H9 (cell line): ENCODE measurements around the gene SIPA1L3. TPM values are rescaled to one million over a fixed set of nuclear protein-coding genes. Genes with fewer than 3 reads are reported as not detected.

ENCODE experiments used
- DNase-seq: peaks from one replicate; pipeline ENCODE4 v3.0.0-alpha.2; 2017
- H2AFZ ChIP-seq: one replicate; pipeline ENCODE4 v1.6.1; 2013; ENCODE audit warnings: mild to moderate bottlenecking, low read length, control low read depth, moderate library complexity
- H2AK5ac ChIP-seq: 2 replicates; pipeline ENCODE4 v1.6.1; 2013; ENCODE audit warnings: low read length, control low read depth, mixed read lengths; ENCODE audit not compliant: insufficient read length
- H2BK120ac ChIP-seq: one replicate; pipeline ENCODE4 v1.6.1; 2013; ENCODE audit warnings: low read depth, mild to moderate bottlenecking, low read length, control low read depth, inconsistent platforms; ENCODE audit not compliant: poor library complexity, severe bottlenecking
- H2BK12ac ChIP-seq: 2 replicates; pipeline ENCODE4 v1.6.1; 2013; ENCODE audit warnings: low read length, control low read depth, mixed read lengths, low read depth; ENCODE audit not compliant: insufficient read length
- H2BK15ac ChIP-seq: 2 replicates; pipeline ENCODE4 v1.6.1; 2013; ENCODE audit warnings: low read depth, low read length, control low read depth
- H2BK20ac ChIP-seq: one replicate; pipeline ENCODE4 v1.6.1; 2013; ENCODE audit warnings: low read depth, mild to moderate bottlenecking, low read length, control low read depth, inconsistent platforms; ENCODE audit not compliant: poor library complexity, severe bottlenecking
- H2BK5ac ChIP-seq: 2 replicates; pipeline ENCODE4 v1.6.1; 2013; ENCODE audit warnings: low read length, control low read depth, mixed read lengths; ENCODE audit not compliant: insufficient read length
- H3K14ac ChIP-seq: 2 replicates; pipeline ENCODE4 v1.6.1; 2013; ENCODE audit warnings: low read length, control low read depth; ENCODE audit not compliant: insufficient read depth
- H3K18ac ChIP-seq: 2 replicates; pipeline ENCODE4 v1.6.1; 2013; ENCODE audit warnings: low read depth, mild to moderate bottlenecking, mixed read lengths, low read length, control low read depth; ENCODE audit not compliant: insufficient read length
- H3K23ac ChIP-seq: 2 replicates; pipeline ENCODE4 v1.6.1; 2013; ENCODE audit warnings: low read length, control low read depth, mixed read lengths, low read depth; ENCODE audit not compliant: insufficient read length
- H3K23me2 ChIP-seq: 2 replicates; pipeline ENCODE4 v1.6.1; 2013; ENCODE audit warnings: low read depth, mild to moderate bottlenecking, mixed read lengths, low read length, control low read depth; ENCODE audit not compliant: insufficient read length, poor library complexity, severe bottlenecking
- H3K27ac ChIP-seq: 2 replicates; pipeline ENCODE4 v1.5.1; 2013; ENCODE audit warnings: low read length, control low read depth, mixed read lengths, low read depth; ENCODE audit not compliant: insufficient read length
- H3K27me3 ChIP-seq: 2 replicates; pipeline ENCODE4 v1.6.1; 2013; ENCODE audit warnings: low read length, control low read depth, inconsistent platforms; ENCODE audit not compliant: insufficient read depth
- H3K4ac ChIP-seq: 2 replicates; pipeline ENCODE4 v1.6.1; 2013; ENCODE audit warnings: low read depth, mild to moderate bottlenecking, control low read depth, inconsistent platforms, low read length, moderate library complexity
- H3K4me1 ChIP-seq: 2 replicates; pipeline ENCODE4 v1.6.1; 2013; ENCODE audit warnings: low read length, control low read depth, inconsistent platforms; ENCODE audit not compliant: insufficient read depth
- H3K4me2 ChIP-seq: 2 replicates; pipeline ENCODE4 v1.6.1; 2013; ENCODE audit warnings: low read length, control low read depth, mixed read lengths; ENCODE audit not compliant: insufficient read length, insufficient read depth
- H3K56ac ChIP-seq: 2 replicates; pipeline ENCODE4 v1.6.1; 2013; ENCODE audit warnings: low read depth, mild to moderate bottlenecking, mixed read lengths, low read length, control low read depth; ENCODE audit not compliant: insufficient read length
- H3K79me1 ChIP-seq: 2 replicates; pipeline ENCODE4 v1.6.1; 2013; ENCODE audit warnings: low read depth, mild to moderate bottlenecking, moderate library complexity, low read length, control low read depth, inconsistent platforms; ENCODE audit not compliant: insufficient read depth, poor library complexity, severe bottlenecking
- H3K79me2 ChIP-seq: 2 replicates; pipeline ENCODE4 v1.6.1; 2013; ENCODE audit warnings: low read length, control low read depth, inconsistent platforms; ENCODE audit not compliant: insufficient read depth
- H3K9ac ChIP-seq: 2 replicates; pipeline ENCODE4 v1.6.1; 2013; ENCODE audit warnings: low read length, control low read depth, mixed read lengths; ENCODE audit not compliant: insufficient read length; ENCODE audit errors: extremely low read depth
- H3K9me3 ChIP-seq: one replicate; pipeline ENCODE4 v1.6.1; 2013; ENCODE audit warnings: low read depth, low read length, inconsistent platforms; ENCODE audit not compliant: control insufficient read depth
- H3T11ph ChIP-seq: one replicate; pipeline ENCODE4 v1.6.1; 2013; ENCODE audit warnings: mild to moderate bottlenecking, low read length, control low read depth, inconsistent platforms
- H4K20me1 ChIP-seq: one replicate; pipeline ENCODE4 v1.6.1; 2013; ENCODE audit not compliant: control insufficient read depth, insufficient read length, insufficient read depth
- H4K5ac ChIP-seq: 2 replicates; pipeline ENCODE4 v1.6.1; 2013; ENCODE audit warnings: low read depth, mild to moderate bottlenecking, mixed read lengths, low read length, control low read depth; ENCODE audit not compliant: insufficient read length
- H4K8ac ChIP-seq: replicated peaks from 2 replicates; pipeline ENCODE4 v1.6.1; 2013; ENCODE audit warnings: low read length, control low read depth, mixed read lengths, low read depth; ENCODE audit not compliant: insufficient read length
- H4K91ac ChIP-seq: 2 replicates; pipeline ENCODE4 v1.6.1; 2013; ENCODE audit warnings: low read depth, mild to moderate bottlenecking, moderate library complexity, mixed read lengths, low read length, control low read depth; ENCODE audit not compliant: insufficient read length
- H3K27ac Mint-ChIP-seq, 3 experiments: 2 replicates in 2 of 3; 3 replicates in 1 of 3; pipeline ENCODE4 v1.8.0; 2020 to 2021; ENCODE audit warnings: mixed read lengths in 3 of 3, mild to moderate bottlenecking in 1 of 3, moderate library complexity in 1 of 3
- H3K27me3 Mint-ChIP-seq: 2 replicates; pipeline ENCODE4 v1.8.0; 2021; ENCODE audit warnings: low read depth, mild to moderate bottlenecking, moderate library complexity, mixed read lengths
- H3K36me3 Mint-ChIP-seq, 3 experiments: 2 replicates in 2 of 3; 3 replicates in 1 of 3; pipeline ENCODE4 v1.8.0; 2020 to 2021; ENCODE audit warnings: low read depth in 3 of 3, mixed read lengths in 3 of 3; ENCODE audit not compliant: insufficient read depth in 1 of 3
- H3K4me1 Mint-ChIP-seq, 2 experiments: 2 replicates each; pipeline ENCODE4 v1.8.0; 2020; ENCODE audit warnings: mixed read lengths in 2 of 2
- H3K4me3 Mint-ChIP-seq, 2 experiments: 2 replicates in 1 of 2; 3 replicates in 1 of 2; pipeline ENCODE4 v1.8.0; 2020 to 2021; ENCODE audit warnings: mild to moderate bottlenecking in 2 of 2, mixed read lengths in 2 of 2, moderate library complexity in 1 of 2
- H3K9me3 Mint-ChIP-seq, 2 experiments: 2 replicates in 1 of 2; 3 replicates in 1 of 2; pipeline ENCODE4 v1.8.0; 2020; ENCODE audit warnings: mild to moderate bottlenecking in 2 of 2, mixed read lengths in 2 of 2, moderate library complexity in 1 of 2
- WGBS: extraction: QIAGEN DNeasy Blood & Tissue Kit; methylation state at CpG from one replicate; pipeline ENCODE4 v1.1.7; 2013; ENCODE audit warnings: missing lambda C conversion rate, low lambda C conversion rate, mixed read lengths; ENCODE audit not compliant: insufficient read length; ENCODE audit errors: extremely low coverage; 5-methylcytosine and 5-hydroxymethylcytosine counted together
- total RNA-seq: library from RNA; stranded (reverse); gene quantifications from 2 replicates; pipeline ENCODE4 v1.2.1, GENCODE V29; 2021
- TF ChIP-seq, protein P1 (sequence below): fragments of 200-600 bp; sonication (generic); conservative IDR thresholded peaks from 3 replicates; pipeline ENCODE4 v1.8.0; 2021; ENCODE audit warnings: antibody characterized with exemption, mild to moderate bottlenecking

The SIPA1L3 gene
- total RNA-seq, 1 experiment from 2014 or later: 40.1 TPM

DNA sequence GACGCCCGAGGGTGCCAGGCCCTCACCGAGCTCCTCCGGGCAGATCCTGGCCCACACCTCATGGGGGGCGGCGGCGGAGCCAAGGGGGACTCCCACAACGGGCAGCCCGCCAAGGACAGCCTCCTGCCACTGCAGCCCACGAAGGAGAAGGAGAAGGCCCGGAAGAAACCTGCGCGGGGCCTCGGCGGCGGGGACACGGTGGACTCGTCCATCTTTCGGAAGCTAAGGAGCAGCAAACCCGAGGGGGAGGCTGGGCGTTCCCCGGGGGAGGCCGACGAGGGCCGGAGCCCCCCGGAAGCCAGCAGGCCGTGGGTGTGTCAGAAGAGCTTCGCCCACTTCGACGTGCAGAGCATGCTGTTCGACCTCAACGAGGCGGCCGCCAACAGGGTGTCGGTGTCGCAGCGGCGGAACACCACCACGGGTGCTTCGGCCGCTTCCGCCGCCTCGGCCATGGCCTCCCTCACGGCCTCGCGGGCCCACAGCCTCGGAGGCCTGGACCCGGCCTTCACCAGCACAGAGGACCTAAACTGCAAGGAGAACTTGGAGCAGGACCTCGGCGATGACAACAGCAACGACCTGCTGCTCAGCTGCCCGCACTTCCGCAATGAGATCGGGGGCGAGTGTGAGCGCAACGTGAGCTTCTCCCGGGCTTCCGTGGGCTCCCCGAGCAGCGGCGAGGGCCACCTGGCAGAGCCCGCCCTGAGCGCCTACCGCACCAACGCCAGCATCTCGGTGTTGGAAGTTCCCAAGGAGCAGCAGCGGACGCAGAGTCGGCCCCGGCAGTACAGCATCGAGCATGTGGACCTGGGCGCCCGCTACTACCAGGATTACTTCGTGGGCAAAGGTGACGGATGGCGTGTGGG lies 175.5 kb downstream of the SIPA1L3 start:
- Histone ChIP-seq H2BK15ac (no peak overlapping the region), H3K4ac (no peak overlapping the region), H3K27me3 (no peaks in the 10 kb centered on the region), H3K27ac (no peak overlapping the region), H3K79me1 (no peaks in the 10 kb centered on the region), H2BK20ac (no peak overlapping the region), H3K14ac (no peak overlapping the region), H4K91ac (no peak overlapping the region), H3K23ac (no peak overlapping the region), H3K79me2 (no peaks in the 10 kb centered on the region), H3T11ph (no peak overlapping the region), H3K9me3 (no peaks in the 10 kb centered on the region), H4K8ac (no peak overlapping the region), H3K4me2 (no peak overlapping the region), H2AFZ (no peak overlapping the region), H4K5ac (no peak overlapping the region), H2BK120ac (no peak overlapping the region), H3K4me1 (peaks cover 3% of the 10 kb centered on the region; the same call in 1 of the 2 replicates), H3K23me2 (no peaks in the 10 kb centered on the region), H2BK12ac (no peak overlapping the region), H4K20me1 (no peaks in the 10 kb centered on the region), H2AK5ac (no peak overlapping the region), H3K18ac (no peak overlapping the region), H2BK5ac (no peak overlapping the region), H3K56ac (no peak overlapping the region), H3K9ac (no peak overlapping the region)
- H3K36me3 Mint-ChIP-seq: peaks cover 4 to 11% (median 8%) of the 10 kb centered on the region in 3 experiments; a peak in 6 of 7 replicates
- H3K27me3 Mint-ChIP-seq: no peaks in the 10 kb centered on the region
- TF ChIP-seq, protein P1, sequence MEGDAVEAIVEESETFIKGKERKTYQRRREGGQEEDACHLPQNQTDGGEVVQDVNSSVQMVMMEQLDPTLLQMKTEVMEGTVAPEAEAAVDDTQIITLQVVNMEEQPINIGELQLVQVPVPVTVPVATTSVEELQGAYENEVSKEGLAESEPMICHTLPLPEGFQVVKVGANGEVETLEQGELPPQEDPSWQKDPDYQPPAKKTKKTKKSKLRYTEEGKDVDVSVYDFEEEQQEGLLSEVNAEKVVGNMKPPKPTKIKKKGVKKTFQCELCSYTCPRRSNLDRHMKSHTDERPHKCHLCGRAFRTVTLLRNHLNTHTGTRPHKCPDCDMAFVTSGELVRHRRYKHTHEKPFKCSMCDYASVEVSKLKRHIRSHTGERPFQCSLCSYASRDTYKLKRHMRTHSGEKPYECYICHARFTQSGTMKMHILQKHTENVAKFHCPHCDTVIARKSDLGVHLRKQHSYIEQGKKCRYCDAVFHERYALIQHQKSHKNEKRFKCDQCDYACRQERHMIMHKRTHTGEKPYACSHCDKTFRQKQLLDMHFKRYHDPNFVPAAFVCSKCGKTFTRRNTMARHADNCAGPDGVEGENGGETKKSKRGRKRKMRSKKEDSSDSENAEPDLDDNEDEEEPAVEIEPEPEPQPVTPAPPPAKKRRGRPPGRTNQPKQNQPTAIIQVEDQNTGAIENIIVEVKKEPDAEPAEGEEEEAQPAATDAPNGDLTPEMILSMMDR: no peak
- DNase-seq: no peak
- no peak overlapping the region for H3K27ac Mint-ChIP-seq
- peaks cover 12 to 19% of the 10 kb centered on the region in 2 experiments for H3K4me1 Mint-ChIP-seq
- no peak overlapping the region for H3K4me3 Mint-ChIP-seq
- H3K9me3 Mint-ChIP-seq: no peaks in the 10 kb centered on the region
- WGBS: no CpG with 5 or more reads among the region's 78 CpGs
